Esophagus muscularis mucosa (tissue), 3 donors: ENCODE results near the gene PQBP1.

Experiments
- CTCF ChIP-seq, 3 experiments: fragments of 200-600 bp in 2 of 3; fragments of 450-650 bp in 1 of 3; sonication (generic) in 2 of 3; IDR thresholded peaks; one replicate each; pipeline ENCODE4 v1.5.1; 2017 to 2019; ENCODE audit warnings: antibody characterized with exemption in 3 of 3, mild to moderate bottlenecking in 2 of 3, moderate library complexity in 1 of 3
- POLR2AphosphoS5 ChIP-seq, 2 donors: sonication (generic); formaldehyde crosslinking; IDR thresholded peaks; one replicate each; pipeline ENCODE4 v1.6.1; 2017; ENCODE audit warnings: antibody characterized with exemption in 2 of 2

DNA sequence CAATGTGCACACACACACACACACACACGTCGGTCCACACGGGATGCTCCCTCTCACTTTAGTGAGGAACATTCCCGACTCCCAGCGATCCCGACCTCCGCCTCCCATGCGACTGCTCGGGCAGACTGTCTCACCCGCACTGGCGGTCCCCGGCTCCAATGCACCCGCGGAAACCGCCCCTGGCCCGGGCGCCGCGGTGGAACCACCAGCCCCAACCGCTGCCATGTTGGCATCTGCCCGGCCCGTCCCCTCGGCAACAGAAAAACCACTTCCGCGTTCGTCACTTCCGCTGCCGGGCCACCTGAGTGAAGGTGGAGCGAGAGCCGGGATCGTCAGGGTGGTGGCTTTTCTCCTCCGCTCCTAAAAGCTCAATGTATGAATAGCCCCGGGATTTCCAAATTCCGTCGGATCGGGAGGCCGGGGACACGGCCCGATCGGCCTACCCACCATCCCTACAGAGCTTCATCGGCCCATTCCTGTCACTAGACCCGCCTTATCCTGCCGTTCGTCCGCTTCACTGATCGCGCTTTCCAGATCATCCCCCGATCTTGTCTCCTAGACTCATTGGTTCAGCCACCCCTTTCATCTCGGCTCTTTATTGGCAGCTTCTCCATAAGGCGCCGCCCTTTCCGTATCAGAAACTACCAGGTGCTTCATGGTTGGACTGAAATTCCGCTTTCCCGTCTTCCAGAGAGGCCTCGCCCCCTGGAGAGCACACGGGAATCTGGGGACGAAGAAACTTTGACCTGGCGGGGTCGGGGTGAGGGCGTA is 13.9 kb downstream of the PQBP1 start, which contains the start of gene SLC35A2:
- TF ChIP-seq CTCF (IDR thresholded peaks at IDR 0.05) (peak in 1 of 3 experiments; percentile 10), POLR2AphosphoS5 (IDR thresholded peaks at IDR 0.05) (peak; percentile 84 to 91)
